GM13977 (cell line): ENCODE data around the gene GFRA1.
A peak's percentile ranks its signal among the peaks of the same experiment; 100 is the strongest.

Source experiments
- DNase-seq: peaks from one replicate; pipeline ENCODE4 v3.0.0; 2012; ENCODE audit warnings: low spot score
- CTCF ChIP-seq: IDR thresholded peaks from 2 replicates; pipeline ENCODE4 v1.5.1; 2012; ENCODE audit warnings: mild to moderate bottlenecking, control low read depth; ENCODE audit not compliant: insufficient read depth; ENCODE audit errors: extremely low read depth, missing control alignments
- in situ Hi-C: fragments of 300-500 bp; cut with MboI; formaldehyde crosslinking; loops from one replicate; pipeline ENCODE4 v1.12.0; 2022; ENCODE audit warnings: low sequenced_read_pairs, low pct_unique_long_range_greater_than_20kb, mixed read lengths, inconsistent platforms; ENCODE audit not compliant: unreplicated experiment

Gene GFRA1, protein sequence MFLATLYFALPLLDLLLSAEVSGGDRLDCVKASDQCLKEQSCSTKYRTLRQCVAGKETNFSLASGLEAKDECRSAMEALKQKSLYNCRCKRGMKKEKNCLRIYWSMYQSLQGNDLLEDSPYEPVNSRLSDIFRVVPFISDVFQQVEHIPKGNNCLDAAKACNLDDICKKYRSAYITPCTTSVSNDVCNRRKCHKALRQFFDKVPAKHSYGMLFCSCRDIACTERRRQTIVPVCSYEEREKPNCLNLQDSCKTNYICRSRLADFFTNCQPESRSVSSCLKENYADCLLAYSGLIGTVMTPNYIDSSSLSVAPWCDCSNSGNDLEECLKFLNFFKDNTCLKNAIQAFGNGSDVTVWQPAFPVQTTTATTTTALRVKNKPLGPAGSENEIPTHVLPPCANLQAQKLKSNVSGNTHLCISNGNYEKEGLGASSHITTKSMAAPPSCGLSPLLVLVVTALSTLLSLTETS

DNA sequence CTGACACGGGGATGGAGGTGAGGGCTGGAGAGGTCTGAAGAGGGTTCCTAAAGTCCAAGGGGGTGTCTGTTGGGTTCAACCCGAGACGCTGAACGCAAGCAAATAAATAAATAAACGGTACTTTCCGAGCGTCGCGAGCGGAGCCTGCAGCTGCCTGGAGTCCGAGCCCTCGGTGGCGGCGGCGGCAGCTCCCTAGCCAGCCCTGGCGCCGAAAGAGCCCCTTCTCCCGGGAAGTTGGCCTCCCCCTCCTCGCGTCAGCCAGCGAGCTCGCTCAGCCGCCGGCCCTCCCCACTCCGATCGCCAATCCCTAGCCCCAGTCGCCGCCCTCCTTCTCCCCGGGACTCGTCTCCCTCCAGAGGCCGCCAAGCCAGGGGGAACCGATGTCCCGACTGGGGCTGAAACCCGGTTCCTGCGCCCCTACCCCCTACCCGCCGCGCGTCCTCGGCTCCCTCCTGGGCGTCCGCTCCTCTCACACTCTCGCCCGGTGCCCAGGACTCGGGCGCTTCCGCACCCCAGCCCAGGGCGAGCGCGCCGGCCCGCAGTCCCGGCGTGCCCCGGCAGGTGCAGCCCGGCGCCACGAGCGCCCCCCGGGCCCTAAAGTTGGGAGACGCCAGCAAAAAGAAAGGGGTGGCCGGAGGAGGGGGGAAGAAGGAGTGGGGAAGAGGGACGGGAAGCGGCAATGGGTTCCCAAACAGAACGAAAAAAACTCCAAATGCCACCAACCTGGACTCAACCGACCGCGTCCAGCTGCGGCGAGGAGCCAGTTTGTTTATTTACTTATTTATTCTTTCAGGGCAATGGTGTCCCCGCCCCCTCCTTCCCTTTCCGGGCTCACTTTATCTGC, at the start of gene GFRA1:
Gene GFRA1 (minus strand): TSS at position 767 of the 844 bp plus-strand sequence. CDS start 1,177 bp downstream, outside the sequence.
- peak; percentile 58 for DNase-seq
- in situ Hi-C loops: no loop called here
- TF ChIP-seq CTCF: no peak

DNA sequence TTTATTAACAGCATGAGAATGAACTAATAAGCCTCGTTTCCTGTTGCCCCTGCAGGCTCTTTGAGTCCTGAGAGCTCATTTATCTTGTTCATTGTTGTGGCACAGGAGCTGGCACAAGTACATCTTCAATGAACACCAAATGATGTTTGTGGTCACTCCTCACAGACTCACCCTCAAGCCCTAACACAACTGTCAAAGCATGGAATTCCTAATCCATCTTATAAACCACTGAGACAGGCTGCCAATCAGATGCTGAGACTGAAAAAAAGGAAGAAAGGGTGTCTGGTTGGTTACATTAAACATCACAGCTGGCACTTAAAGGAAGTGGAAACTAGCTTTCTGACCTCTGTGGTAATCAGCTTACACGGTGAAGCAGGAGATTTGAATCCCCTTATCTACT, 43.5 kb upstream of the GFRA1 start:
- in situ Hi-C loops: no loop called here
- DNase-seq: no peak
- TF ChIP-seq CTCF: no peak

DNA sequence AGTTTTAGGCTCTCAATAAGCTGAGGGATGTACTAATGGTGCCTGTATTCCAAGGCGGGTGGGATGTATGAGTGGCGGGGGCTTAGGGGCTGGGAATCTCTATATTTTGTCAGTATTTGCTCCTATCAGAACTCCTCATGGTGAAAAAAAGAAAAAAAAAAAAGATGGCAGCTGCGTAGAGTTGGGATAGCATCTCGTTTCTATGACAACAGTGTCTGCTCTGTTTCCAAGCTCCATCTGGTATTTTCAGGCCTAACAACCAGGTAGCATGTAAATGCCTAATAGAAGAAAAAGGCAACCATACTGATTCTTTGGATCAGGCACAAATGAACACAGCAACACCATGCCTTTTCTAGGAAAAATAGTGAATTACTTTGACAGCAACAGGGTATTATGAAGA, 39.5 kb upstream of the GFRA1 start:
- in situ Hi-C loops: no loop called here
- no peak for DNase-seq
- TF ChIP-seq CTCF: no peak

DNA sequence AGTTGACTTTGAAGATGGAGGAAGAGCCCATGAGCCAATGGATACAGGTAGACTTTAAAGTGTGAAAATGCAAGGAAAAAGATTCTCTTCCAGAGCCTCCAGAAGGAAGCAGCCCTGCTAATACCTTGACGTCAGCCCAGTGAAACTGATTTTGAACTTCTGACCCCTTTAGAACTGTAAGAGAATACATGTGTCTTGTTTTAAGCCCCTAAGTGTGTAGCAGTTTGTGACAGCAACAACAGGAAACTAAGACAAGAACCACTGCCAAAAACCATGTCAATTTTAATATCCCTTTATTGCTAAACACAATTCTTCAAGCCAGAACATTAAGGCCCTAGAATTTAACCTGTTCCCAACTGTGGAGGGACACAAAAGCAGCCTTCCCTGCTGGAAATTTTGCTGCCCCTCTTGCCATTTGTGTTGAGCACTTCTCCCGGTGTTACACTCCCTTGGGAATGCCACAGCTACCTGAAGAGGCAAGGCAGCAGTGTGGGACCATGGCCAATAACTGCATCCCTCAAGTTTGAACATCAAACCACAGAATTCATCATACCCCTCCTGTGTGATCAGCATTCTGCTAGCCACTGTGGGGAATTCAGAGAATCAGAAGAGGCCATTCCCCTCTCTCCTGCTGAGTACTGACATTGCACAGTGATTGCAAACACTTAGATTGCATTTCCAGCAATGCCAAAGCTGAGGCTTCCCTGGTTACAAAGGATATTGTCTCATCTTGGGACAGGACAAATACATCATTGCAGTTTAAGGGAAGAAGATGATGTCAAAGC, 38.9 kb upstream of the GFRA1 start:
- TF ChIP-seq CTCF: no peak
- in situ Hi-C loops: no loop called here
- DNase-seq: no peak

DNA sequence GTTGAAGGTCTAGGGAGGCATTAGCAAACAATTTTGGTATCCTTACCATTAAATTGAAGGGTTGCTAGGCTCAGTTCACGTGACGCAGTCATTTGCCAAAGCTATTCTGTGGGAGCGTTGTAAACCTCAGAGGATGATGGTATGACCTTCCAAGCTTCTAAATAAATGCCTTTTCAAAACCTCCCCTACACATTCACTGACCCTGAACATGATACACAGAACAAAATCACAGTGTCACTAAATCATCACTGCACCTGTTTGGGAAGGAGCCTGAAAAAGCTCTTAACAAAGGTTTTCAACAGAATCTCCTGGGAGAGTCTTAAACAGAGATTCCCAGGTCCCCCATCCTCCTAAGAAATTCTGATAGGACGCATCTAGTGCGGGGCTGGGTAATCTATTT, 38.0 kb upstream of the GFRA1 start:
- in situ Hi-C loops: no loop called here
- no peak for DNase-seq
- no peak for TF ChIP-seq CTCF

DNA sequence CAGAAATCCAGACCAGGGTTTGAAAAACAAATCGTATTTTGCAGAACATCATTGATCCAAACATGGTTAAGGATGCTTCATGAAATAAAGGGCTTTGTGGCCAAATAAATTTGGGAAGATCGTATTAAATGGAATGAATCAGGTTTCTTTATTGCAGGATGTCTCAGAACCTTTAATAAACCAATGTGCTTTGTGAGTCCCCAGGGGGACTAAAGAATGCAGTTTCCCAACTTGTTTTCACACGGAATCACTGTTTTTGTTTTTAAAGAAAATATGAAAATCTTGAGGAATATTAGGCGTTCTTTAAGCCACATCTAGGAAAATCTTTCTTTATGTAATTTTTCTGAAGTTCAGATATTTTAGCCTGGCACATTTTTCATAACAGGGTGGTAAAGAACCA, 34.4 kb upstream of the GFRA1 start:
- no peak for DNase-seq
- no peak for TF ChIP-seq CTCF
- in situ Hi-C loops: no loop called here
